Calu3 (cell line): ENCODE results near the gene PRPF39. TPM values are rescaled to one million over a fixed set of nuclear protein-coding genes. Genes with fewer than 3 reads are reported as not detected.

ENCODE experiments used
- BruUV-seq: library from RNA; stranded (reverse); fragments of 400-500 nt; replicated peaks from 2 replicates; lab custom pipeline; 2021; lab: Mats Ljungman, UMichigan
- CTCF ChIA-PET: fragments of 300-600 bp; sonication (Branson Sonifier 250); formaldehyde crosslinking; loops from one replicate; lab custom pipeline; 2022; ENCODE audit warnings: antibody characterized with exemption; lab: Charles Lee
- DNase-seq: peaks from one replicate; pipeline ENCODE4 v3.0.0; 2022
- H3K27ac Mint-ChIP-seq: one replicate; pipeline ENCODE4 v1.8.0; 2022; ENCODE audit warnings: mixed read lengths; ENCODE audit not compliant: unreplicated experiment
- H3K27me3 Mint-ChIP-seq: one replicate; pipeline ENCODE4 v1.8.0; 2022; ENCODE audit warnings: mixed read lengths; ENCODE audit not compliant: unreplicated experiment
- H3K36me3 Mint-ChIP-seq: one replicate; pipeline ENCODE4 v1.8.0; 2022; ENCODE audit warnings: mild to moderate bottlenecking, moderate library complexity, mixed read lengths; ENCODE audit not compliant: insufficient read depth, unreplicated experiment
- H3K4me1 Mint-ChIP-seq: one replicate; pipeline ENCODE4 v1.8.0; 2022; ENCODE audit warnings: mild to moderate bottlenecking, low read depth, mixed read lengths; ENCODE audit not compliant: unreplicated experiment
- H3K4me3 Mint-ChIP-seq: one replicate; pipeline ENCODE4 v1.8.0; 2022; ENCODE audit warnings: mild to moderate bottlenecking, low read depth, moderate library complexity, mixed read lengths; ENCODE audit not compliant: unreplicated experiment
- H3K9me3 Mint-ChIP-seq: one replicate; pipeline ENCODE4 v1.8.0; 2022; ENCODE audit warnings: low read depth, mixed read lengths; ENCODE audit not compliant: unreplicated experiment
- intact Hi-C: fragments of 100-400 bp; cut with micrococcal nuclease; formaldehyde crosslinking; loops from one replicate; pipeline ENCODE4 v1.10.0; 2022; ENCODE audit not compliant: unreplicated experiment
- total RNA-seq: library from RNA; stranded (reverse); gene quantifications from 2 replicates; pipeline ENCODE4 v1.2.3, GENCODE V29; 2022
- TF ChIP-seq, protein P1 (sequence below): fragments of 200-600 bp; IDR thresholded peaks from one replicate; pipeline ENCODE4 v1.8.0; 2022; ENCODE audit warnings: antibody characterized with exemption; ENCODE audit not compliant: unreplicated experiment

Gene PRPF39
- total RNA-seq, 1 experiment from 2014 or later = 34.2 TPM

GRCh38 chr14:45150386-45150890 is 66.5 kb downstream of the PRPF39 start:
- Mint-ChIP-seq H3K4me1 (no peaks in the 10 kb centered on the region), H3K9me3 (no peaks in the 10 kb centered on the region), H3K4me3 (no peak overlapping the region), H3K27ac (no peak overlapping the region), H3K27me3 (no peaks in the 10 kb centered on the region), H3K36me3 (no peaks in the 10 kb centered on the region)
- intact Hi-C loops = no loop called here
- CTCF ChIA-PET = no interaction called here
- TF ChIP-seq, protein P1, sequence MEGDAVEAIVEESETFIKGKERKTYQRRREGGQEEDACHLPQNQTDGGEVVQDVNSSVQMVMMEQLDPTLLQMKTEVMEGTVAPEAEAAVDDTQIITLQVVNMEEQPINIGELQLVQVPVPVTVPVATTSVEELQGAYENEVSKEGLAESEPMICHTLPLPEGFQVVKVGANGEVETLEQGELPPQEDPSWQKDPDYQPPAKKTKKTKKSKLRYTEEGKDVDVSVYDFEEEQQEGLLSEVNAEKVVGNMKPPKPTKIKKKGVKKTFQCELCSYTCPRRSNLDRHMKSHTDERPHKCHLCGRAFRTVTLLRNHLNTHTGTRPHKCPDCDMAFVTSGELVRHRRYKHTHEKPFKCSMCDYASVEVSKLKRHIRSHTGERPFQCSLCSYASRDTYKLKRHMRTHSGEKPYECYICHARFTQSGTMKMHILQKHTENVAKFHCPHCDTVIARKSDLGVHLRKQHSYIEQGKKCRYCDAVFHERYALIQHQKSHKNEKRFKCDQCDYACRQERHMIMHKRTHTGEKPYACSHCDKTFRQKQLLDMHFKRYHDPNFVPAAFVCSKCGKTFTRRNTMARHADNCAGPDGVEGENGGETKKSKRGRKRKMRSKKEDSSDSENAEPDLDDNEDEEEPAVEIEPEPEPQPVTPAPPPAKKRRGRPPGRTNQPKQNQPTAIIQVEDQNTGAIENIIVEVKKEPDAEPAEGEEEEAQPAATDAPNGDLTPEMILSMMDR = no peak
- BruUV-seq = no TSS peak
- no peak for DNase-seq

DNA sequence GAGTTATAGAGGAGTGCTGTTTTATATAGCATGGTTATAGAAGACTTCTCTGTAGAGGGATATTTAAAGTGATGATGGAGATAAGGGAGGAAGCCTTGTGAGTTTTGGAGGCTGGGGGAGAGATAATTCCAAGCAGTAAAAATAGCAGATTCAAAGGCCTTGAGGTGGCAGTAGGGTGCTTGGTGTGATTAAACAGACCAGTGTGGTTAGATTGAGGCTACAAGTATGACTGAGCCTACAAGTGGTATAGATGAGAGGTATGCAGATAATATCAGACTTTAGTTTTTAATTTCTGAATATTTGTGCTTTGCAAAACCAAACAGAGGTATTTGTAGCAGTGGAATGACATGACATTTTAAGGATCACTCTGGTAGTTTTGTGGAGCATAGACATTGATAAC is 72.2 kb downstream of the PRPF39 start:
- Mint-ChIP-seq H3K4me1 (no peaks in the 10 kb centered on the region), H3K27me3 (no peaks in the 10 kb centered on the region), H3K27ac (no peak overlapping the region), H3K36me3 (no peaks in the 10 kb centered on the region), H3K9me3 (no peaks in the 10 kb centered on the region), H3K4me3 (no peak overlapping the region)
- TF ChIP-seq, protein P1 = no peak
- DNase-seq = no peak
- intact Hi-C loops = no loop called here
- no TSS peak for BruUV-seq
- CTCF ChIA-PET = no interaction called here

Other genes starting within 250 kb of the PRPF39 start
- gene KLHL28, start 122.2 kb upstream of the PRPF39 start, total RNA-seq = 10.1 and 10.7 TPM in 2 replicates
- 15.1 TPM in 2 replicates for gene TOGARAM1, start 121.9 kb upstream of the PRPF39 start, total RNA-seq
- gene FKBP3, start 50.4 kb downstream of the PRPF39 start, total RNA-seq = 68.9 and 72.8 TPM in 2 replicates
- 11.4 and 14.6 TPM in 2 replicates for gene FANCM, start 51.8 kb downstream of the PRPF39 start, total RNA-seq
- 37.7 and 47.4 TPM in 2 replicates for gene MIS18BP1, start 169.1 kb downstream of the PRPF39 start, total RNA-seq